Stimulated activated CD8-positive, alpha-beta memory T cell treated with anti-CD3 and anti-CD28 coated beads, Interleukin-12 subunit alpha, Interleukin-12 subunit beta, amount 100 ng/mL, for 24 hours (primary cell): ENCODE results near the gene RNGTT.
A peak's percentile ranks its signal among the peaks of the same experiment; 100 is the strongest.
"Not testable (repeated sequence)": the region's sequence is repeated elsewhere in the genome, so short reads cannot be mapped to it uniquely, and the experiment has no call there.

Experiments
- DNase-seq: peaks from one replicate; pipeline ENCODE4 v3.0.0-alpha.2; 2020; ENCODE audit errors: extremely low read depth

The RNGTT gene

GRCh38 chr6:88963139-88964090 is at the start of gene RNGTT:
RNGTT (minus strand) TSS chr6:88963618; CDS start chr6:88963409, 209 bp downstream.
- peak; percentile 97 for DNase-seq

GRCh38 chr6:89011436-89011835 is 48.0 kb upstream of the RNGTT start:
- no peak for DNase-seq

DNA sequence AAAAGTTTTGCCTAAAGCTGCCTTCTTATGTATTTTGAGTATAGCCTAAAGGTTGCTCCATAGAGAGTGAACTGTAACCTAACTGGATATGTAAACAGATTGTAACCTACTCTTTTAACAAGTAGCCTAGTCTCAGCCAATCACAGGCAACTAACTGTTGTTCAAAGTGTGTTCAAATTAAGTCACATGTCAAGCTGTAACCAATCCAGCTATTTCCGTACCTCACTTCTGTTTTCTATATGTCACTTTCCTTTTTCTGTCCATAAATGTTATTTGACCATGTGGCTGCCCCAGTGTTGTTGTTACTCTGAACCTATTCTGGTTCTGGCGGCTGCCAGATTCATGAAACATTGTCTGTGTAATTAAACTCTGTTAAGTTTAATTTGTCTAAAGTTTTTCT is 47.4 kb upstream of the RNGTT start:
- no peak for DNase-seq

- no peak for DNase-seq
Observed at GRCh38 chr6:89009624-89010059, 46.2 kb upstream of the RNGTT start.

DNA sequence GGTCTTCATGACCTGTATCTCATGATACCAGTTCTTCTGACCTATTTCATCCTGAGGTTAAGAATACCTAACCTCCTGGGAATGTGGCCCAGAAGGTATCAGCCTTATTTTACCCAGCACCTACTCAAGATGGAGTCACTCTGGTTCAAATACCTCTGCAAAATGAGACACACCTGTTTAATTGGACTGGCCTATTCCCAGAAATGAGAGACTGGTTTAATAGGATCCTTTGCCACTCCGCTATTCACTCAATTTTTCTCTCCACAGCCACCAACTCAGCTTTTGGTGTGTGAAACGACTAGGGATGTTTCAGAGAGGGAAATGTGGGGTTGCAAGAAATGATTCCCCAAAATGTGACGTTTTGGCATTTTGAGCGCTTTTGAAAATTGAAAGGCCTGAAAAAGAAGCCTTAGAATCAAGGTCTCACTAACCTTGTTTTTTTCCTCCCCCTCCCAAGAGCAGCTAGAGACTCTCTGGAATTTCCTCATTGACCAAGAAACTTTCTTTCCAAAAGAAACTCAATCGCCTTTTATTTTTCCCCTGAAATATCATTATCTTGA is 45.5 kb upstream of the RNGTT start:
- DNase-seq = no peak

DNA sequence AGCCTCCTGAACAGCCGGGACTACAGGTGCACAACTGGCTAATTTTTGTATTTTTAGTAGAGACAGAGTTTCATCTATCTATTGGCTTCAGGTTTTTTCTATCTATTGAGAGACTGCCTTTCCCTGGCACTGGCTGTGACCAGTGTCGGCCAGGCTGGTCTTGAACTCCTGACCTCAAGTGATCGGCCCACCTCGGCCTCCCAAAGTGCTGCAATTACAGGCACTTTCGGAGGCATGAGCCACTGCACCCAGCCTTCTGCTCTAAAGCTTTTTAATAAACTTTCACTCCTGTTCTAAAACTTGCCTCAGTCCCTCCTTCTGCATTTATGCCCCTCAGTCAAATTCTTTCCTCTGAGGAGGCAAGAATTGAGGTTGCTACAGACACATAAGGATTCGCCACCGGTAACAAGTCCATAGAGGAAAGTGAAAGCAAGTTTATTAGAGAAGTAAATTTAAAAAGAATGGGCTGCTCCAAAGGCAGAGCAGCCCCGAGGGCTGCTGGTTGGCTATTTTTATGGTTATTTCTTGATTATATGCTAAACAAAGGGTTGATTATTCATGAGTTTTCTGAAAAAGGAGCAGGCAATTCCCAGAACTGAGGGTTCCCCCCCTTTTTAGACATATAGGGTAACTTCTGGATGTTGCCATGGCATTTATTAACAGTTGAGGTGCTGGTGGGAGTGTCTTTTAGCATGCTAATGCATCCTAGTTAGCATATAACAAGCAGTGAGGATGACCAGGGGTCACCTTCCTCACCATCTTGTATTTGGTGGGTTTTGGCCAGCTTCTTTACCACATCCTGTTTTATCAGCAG is 44.8 kb upstream of the RNGTT start:
- no peak for DNase-seq

DNA sequence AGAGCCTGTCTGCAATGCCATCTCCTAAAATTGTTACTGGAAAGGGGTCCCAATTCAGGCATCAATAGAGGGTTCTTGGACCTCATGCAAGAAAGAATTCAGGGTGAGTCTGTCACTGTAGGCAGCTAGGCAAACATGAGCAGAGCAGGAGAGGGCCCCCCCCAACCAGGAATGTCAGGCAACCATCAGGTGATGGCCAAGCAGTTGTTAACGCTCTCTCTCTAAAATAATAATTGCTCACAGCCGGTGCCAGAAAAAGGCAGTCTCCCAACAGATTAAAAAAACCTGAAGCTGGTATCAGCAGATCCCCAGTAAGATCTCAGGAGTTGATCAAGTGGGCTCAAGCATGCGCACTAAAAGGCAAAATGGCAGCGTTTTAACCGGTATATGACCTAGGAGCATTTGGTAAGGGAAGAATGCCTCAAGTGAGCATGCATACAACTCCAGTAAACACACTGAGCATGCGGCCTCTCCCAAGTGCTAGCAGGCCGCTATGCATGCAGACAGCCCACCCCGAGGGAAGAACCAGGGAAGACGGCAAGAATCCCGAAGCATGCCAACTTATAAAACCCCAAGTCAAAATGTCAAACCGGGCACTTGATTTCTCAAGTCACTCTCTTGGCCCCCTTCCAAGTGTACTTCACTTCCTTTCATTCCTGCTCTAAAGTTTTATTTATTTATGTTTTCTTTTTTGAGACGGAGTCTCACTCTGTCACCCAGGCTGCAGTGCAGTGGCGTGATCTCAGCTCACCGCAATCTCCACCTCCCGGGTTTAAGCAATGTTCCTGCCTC is 44.0 kb upstream of the RNGTT start:
- no peak for DNase-seq

DNA sequence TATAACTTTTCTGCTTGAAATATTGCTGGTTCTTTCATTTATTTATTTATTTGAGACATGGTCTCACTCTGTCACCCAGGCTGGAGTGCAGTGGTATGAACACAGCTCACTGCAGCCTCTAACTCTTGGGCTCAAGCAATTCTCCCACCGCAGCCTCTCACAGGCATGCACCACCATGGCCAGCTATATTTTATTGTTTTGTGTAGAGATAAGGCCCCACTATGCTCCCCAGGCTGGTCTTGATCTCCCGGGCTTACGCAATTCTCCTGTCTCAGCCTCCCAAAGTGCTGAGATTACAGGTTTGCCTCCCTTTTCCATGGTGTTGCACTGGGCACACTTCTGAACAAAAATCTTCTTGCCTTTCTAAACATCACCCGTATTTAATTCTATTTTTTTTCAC is 39.1 kb upstream of the RNGTT start:
- no peak for DNase-seq

DNA sequence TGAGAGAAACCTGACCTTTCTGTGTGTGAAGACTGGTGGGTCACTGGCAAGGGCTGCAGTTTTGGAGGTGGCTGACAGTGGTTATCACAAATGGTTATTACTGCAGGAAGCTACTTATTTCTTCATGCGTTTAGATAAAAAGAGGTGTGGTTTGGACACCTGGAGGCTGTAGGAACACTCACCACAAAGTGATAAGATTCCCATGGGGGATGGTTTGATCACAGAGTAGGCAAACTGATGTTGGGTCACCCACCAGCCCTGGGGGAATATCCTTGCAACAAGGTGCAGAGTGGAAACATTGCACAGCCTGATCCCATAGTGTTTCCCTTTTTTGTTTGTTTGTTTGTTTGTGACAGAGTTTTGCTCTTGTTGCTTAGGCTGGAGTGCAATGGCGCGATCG is 33.9 kb upstream of the RNGTT start:
- DNase-seq = no peak

- no peak for DNase-seq
Observed at GRCh38 chr6:88992741-88993552, 29.5 kb upstream of the RNGTT start.

DNA sequence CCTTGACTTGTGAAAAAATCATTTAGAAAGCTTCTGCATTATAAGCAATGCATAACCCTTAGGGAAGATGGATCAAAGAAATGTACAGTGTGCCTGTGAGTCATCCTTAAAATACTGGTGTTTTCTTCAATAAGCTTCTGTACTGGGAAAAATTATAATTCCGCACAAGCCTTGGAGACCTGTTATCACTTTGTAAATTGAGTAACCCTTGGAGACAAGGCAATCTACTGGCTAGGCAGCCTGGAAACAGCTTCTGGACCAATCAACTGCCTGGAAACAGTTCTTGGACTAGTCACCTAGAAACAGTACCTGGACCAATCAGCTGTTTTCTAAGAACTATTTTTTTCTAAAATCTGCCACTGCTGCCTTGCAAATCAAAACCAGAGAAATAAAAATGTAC is 25.8 kb upstream of the RNGTT start:
- no peak for DNase-seq

DNA sequence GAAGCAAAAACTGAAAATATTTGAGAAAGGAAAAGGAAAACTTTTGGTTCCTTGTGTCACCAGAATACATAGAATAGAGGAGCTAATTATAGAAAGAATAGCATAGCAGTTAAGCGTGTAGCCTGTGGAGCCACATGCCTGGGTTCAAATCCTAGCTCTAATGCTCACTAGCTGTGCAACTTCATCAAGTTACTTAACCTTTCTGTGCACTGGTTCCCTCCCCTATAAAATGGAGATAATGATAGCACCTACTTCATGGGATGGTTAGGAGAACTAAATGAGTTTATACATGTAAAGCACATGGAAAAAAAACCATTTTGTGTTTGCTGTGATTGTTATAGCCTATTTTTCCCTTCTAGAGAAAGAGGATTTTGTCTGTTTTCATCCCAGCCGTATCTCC is 24.5 kb upstream of the RNGTT start:
- DNase-seq = no peak

DNA sequence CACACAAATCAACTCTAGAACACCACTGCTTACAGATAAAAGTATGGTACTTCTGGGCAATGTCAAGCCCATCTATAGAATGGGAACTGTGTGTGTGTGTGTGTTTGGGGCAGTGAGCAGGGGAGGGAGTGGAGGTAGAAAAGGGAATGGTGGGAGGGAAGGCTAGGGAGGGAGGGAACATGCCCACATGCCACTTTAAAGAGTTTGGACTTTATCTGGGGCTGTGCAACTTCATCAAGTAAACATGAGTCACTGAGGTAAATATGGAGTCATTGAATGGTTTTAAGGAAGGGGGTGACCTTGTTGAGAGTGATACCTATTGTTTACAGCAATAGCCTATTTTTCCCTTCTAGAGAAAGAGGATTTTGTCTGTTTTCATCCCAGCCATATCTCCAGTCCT is 22.5 kb upstream of the RNGTT start:
- no peak for DNase-seq

DNA sequence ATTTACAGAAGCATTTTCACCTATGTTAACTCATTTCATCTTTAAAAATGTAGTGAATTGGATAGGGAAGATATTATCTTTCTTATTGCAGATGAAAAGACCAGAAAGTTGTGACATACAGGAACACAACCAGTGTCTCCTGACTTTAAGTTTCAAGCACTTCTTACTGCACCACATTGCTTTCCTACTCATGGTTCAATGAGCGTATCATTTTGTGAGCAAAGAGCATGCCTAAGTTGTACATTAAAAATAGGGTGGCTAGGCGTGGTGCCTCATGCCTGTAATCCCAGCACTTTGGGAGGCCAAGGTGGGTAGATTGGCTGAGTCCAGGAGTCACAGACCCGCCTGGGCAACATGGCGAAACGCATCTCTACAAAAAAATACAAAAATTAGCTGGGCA is 21.2 kb upstream of the RNGTT start:
- DNase-seq = no peak

GRCh38 chr6:88984152-88984551 is 20.7 kb upstream of the RNGTT start:
- no peak for DNase-seq

GRCh38 chr6:88983532-88983931 is 20.1 kb upstream of the RNGTT start:
- DNase-seq = no peak

GRCh38 chr6:88983129-88983528 is 19.7 kb upstream of the RNGTT start:
- DNase-seq = not testable (repeated sequence)

DNA sequence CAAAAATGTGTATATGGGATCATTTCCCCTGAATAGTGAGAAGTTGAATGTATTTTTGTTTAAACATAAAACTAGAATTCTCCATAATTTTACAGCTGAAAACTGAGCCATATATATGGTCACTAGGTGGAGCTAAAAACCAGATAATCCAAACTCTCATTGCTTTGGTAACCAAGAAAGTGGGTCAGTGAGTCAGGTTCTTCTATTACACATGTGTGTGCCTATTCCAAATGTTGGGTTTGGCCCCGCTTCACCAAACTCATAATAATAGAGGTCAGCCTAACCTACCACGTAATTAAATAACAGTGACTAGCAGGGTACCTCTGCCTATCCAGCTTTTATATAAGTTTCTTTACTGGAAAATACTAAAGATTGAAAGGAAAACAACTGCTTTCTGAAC is 19.3 kb upstream of the RNGTT start:
- no peak for DNase-seq

GRCh38 chr6:88975369-88975768 is 12.0 kb upstream of the RNGTT start:
- no peak for DNase-seq

- DNase-seq = no peak
Observed at GRCh38 chr6:88972504-88973423, 9.3 kb upstream of the RNGTT start.
